ENCODE measurements around the gene CD101.

CD101 gene

GRCh38 chr1:117059678-117060440, 58.3 kb downstream of the CD101 start, which contains the start of gene TTF2:
Gene TTF2, plus strand, starts transcription at chr1:117060326. Its CDS starts 21 bp downstream, at chr1:117060347.
- peak; percentile 92 to 96 for DNase-seq

- peak in 1 of 2 experiments; percentile 22 for DNase-seq
Measured at GRCh38 chr1:117060441-117061317, 59.1 kb downstream of the CD101 start.

GRCh38 chr1:117061986-117062415, 60.4 kb downstream of the CD101 start:
- peak in 1 of 2 experiments; percentile 22 for DNase-seq

GRCh38 chr1:117066367-117066766, 64.8 kb downstream of the CD101 start:
- DNase-seq, result no peak

GRCh38 chr1:117067533-117068370, 66.2 kb downstream of the CD101 start:
- peak; percentile 24 for DNase-seq

- DNase-seq, result no peak
Measured at GRCh38 chr1:117068580-117068979, 67.0 kb downstream of the CD101 start.

- DNase-seq, result no peak
Measured at GRCh38 chr1:117069220-117069844, 67.8 kb downstream of the CD101 start.

- DNase-seq, result no peak
Measured at GRCh38 chr1:117070124-117070523, 68.6 kb downstream of the CD101 start.

- no peak for DNase-seq
Measured at GRCh38 chr1:117076648-117077047, 75.1 kb downstream of the CD101 start.

GRCh38 chr1:117077267-117077666, 75.7 kb downstream of the CD101 start:
- peak; percentile 15 to 37 for DNase-seq

GRCh38 chr1:117079737-117080136, 78.2 kb downstream of the CD101 start:
- no peak for DNase-seq

GRCh38 chr1:117084231-117084630, 82.7 kb downstream of the CD101 start:
- no peak for DNase-seq

All from activated CD4-positive, alpha-beta T cell treated with anti-CD3 and anti-CD28 coated beads, Interleukin-2, amount 50 U/mL, for 4 hours (primary cell).